ENCODE data around the gene SDR39U1. TPM values are rescaled to one million over a fixed set of nuclear protein-coding genes. Genes with fewer than 3 reads are reported as not detected.

SDR39U1 gene
- total RNA-seq, 1 experiment from 2014 or later, result 61.8 TPM

GRCh38 chr14:24392325-24393091, 50.1 kb downstream of the SDR39U1 start (continued):
- TF ChIP-seq POLR2A (IDR thresholded peaks at IDR 0.05; ENCODE audit: borderline replicate concordance, extremely low read depth, insufficient read depth, insufficient read length), result no peak
- TF ChIP-seq MAX (IDR thresholded peaks at IDR 0.05), result no peak
- TF ChIP-seq EZH2phosphoT487 (IDR thresholded peaks at IDR 0.05; ENCODE audit: borderline replicate concordance), result no peak

- ATAC-seq (no peak), DNase-seq (ENCODE audit: low read depth, low spot score) (no peak)
- ChIA-PET CTCF (interaction anchor here (1.3 kb wide), 1 partner anchor 41 kb away, joined by 3 read pairs; no protein-coding TSS in a partner anchor), POLR2A (interaction anchor here (1.2 kb wide), 1 partner anchor 25 kb away, joined by 3 read pairs; no protein-coding TSS in a partner anchor), RAD21 (ENCODE audit: low non-redundant PET in 1 of 2, low total read pairs in 2 of 2, uncharacterized antibody in 2 of 2, unreplicated experiment in 2 of 2) (no interaction called here)
- Histone ChIP-seq H2AFZ (ENCODE audit: low read depth, low read length, poor library complexity, severe bottlenecking) (peak overlapping the region; percentile 20), H3K79me2 (ENCODE audit: insufficient read depth, low read length) (no peaks in the 10 kb centered on the region), H3K4me1 (ENCODE audit: control insufficient read depth in 1 of 2, insufficient read depth in 2 of 2, low read length in 2 of 2) (peaks cover 20 to 29% of the 10 kb centered on the region in 2 experiments), H3K9ac (ENCODE audit: low read length) (0 out of 2 replicates have a peak overlapping the region, but pooled peaks have one; percentile 55), H3K27me3 (ENCODE audit: insufficient read depth, low read length) (no peaks in the 10 kb centered on the region), H3K9me3 (ENCODE audit: control insufficient read depth in 1 of 2, insufficient read depth in 1 of 2, low read depth in 1 of 2, low read length in 2 of 2) (no peaks in the 10 kb centered on the region), H3K9me2 (ENCODE audit: insufficient read depth) (no peaks in the 10 kb centered on the region), H3K27ac (ENCODE audit: low read depth, low read length) (peak overlapping the region; percentile 74; the same call in 1 of the 2 replicates), H3K4me3 (replicated peaks in 1 of 2; ENCODE audit: low read depth in 1 of 2, low read length in 2 of 2) (no peak overlapping the region), H3K36me3 (ENCODE audit: control insufficient read depth in 1 of 2, insufficient read depth in 2 of 2, low read length in 2 of 2) (no peaks in the 10 kb centered on the region), H3K4me2 (ENCODE audit: low read length) (peak overlapping the region; percentile 72), H4K20me1 (ENCODE audit: insufficient read depth) (no peaks in the 10 kb centered on the region)
- intact Hi-C loops (cut with micrococcal nuclease), result no loop called here
- BruUV-seq (replicated peaks), result no TSS peak
- TF ChIP-seq CEBPB (IDR thresholded peaks at IDR 0.05; ENCODE audit: low read depth), result no peak
- TF ChIP-seq EGR1 (IDR thresholded peaks at IDR 0.05; ENCODE audit: low read depth), result no peak
- no peak for TF ChIP-seq CTCF (IDR thresholded peaks at IDR 0.05 in 2 of 3, conservative IDR thresholded peaks at IDR 0.05 in 1 of 3; ENCODE audit: borderline replicate concordance in 1 of 3, insufficient read depth in 1 of 3, low read depth in 2 of 3, low read length in 2 of 3)
- no peak for TF ChIP-seq ELF1 (IDR thresholded peaks at IDR 0.05; ENCODE audit: borderline replicate concordance, low read depth)
These were observed 51.7 kb downstream of the SDR39U1 start for GRCh38 chr14:24390701-24391468.

Other genes with a start within 250 kb of the SDR39U1 start
- gene TM9SF1, start 247.3 kb downstream of the SDR39U1 start, total RNA-seq (2021; ENCODE audit: unreplicated experiment), result 35.2 TPM
- gene TSSK4, start 237.1 kb downstream of the SDR39U1 start, total RNA-seq (2021; ENCODE audit: unreplicated experiment), result 0.32 TPM
- 34.6 TPM for gene CHMP4A, start 229.3 kb downstream of the SDR39U1 start, total RNA-seq (2021; ENCODE audit: unreplicated experiment)
- gene MDP1, start 226.7 kb downstream of the SDR39U1 start, total RNA-seq (2021; ENCODE audit: unreplicated experiment), result 15.9 TPM
- 178 TPM for gene NEDD8, start 210.4 kb downstream of the SDR39U1 start, total RNA-seq (2021; ENCODE audit: unreplicated experiment)
- 66.9 TPM for gene GMPR2, start 209.8 kb downstream of the SDR39U1 start, total RNA-seq (2021; ENCODE audit: unreplicated experiment)
- gene TINF2, start 200.2 kb downstream of the SDR39U1 start, total RNA-seq (2021; ENCODE audit: unreplicated experiment), result 38.4 TPM
- 5.6 TPM for gene TGM1, start 179.6 kb downstream of the SDR39U1 start, total RNA-seq (2021; ENCODE audit: unreplicated experiment)
- 40.8 TPM for gene RABGGTA, start 171.2 kb downstream of the SDR39U1 start, total RNA-seq (2021; ENCODE audit: unreplicated experiment)
- 34.7 TPM for gene DHRS1, start 143.0 kb downstream of the SDR39U1 start, total RNA-seq (2021; ENCODE audit: unreplicated experiment)
- 39.4 TPM for gene NOP9, start 142.9 kb downstream of the SDR39U1 start, total RNA-seq (2021; ENCODE audit: unreplicated experiment)
- gene CIDEB, start 134.8 kb downstream of the SDR39U1 start, total RNA-seq (2021; ENCODE audit: unreplicated experiment), result 0.22 TPM
- gene LTB4R2, start 132.6 kb downstream of the SDR39U1 start, total RNA-seq (2021; ENCODE audit: unreplicated experiment), result 15.4 TPM
- 14.8 TPM for gene LTB4R, start 131.3 kb downstream of the SDR39U1 start, total RNA-seq (2021; ENCODE audit: unreplicated experiment)
- gene ADCY4, start 107.7 kb downstream of the SDR39U1 start, total RNA-seq (2021; ENCODE audit: unreplicated experiment), result 0.86 TPM
- not detected for gene RIPK3, start 102.8 kb downstream of the SDR39U1 start, total RNA-seq (2021; ENCODE audit: unreplicated experiment)
- gene NFATC4, start 74.6 kb downstream of the SDR39U1 start, total RNA-seq (2021; ENCODE audit: unreplicated experiment), result 7.6 TPM
- 0.27 TPM for gene NYNRIN, start 43.8 kb downstream of the SDR39U1 start, total RNA-seq (2021; ENCODE audit: unreplicated experiment)
- 2.0 TPM for gene CBLN3, start 13.1 kb downstream of the SDR39U1 start, total RNA-seq (2021; ENCODE audit: unreplicated experiment)
- gene KHNYN, start 12.8 kb downstream of the SDR39U1 start, total RNA-seq (2021; ENCODE audit: unreplicated experiment), result 50.1 TPM
- gene CMA1, start 65.5 kb upstream of the SDR39U1 start, total RNA-seq (2021; ENCODE audit: unreplicated experiment), result not detected
- not detected for gene CTSG, start 133.5 kb upstream of the SDR39U1 start, total RNA-seq (2021; ENCODE audit: unreplicated experiment)
- not detected for gene GZMH, start 166.9 kb upstream of the SDR39U1 start, total RNA-seq (2021; ENCODE audit: unreplicated experiment)
- gene GZMB, start 191.4 kb upstream of the SDR39U1 start, total RNA-seq (2021; ENCODE audit: unreplicated experiment), result 0.74 TPM